Astrocyte of the cerebellum (primary cell): Measurements from ENCODE around the gene AQP3.

Experiments
- DNase-seq: peaks from one replicate; pipeline ENCODE4 v3.0.0-alpha.2; 2011; ENCODE audit warnings: low read depth
- H3K4me3 ChIP-seq: 2 replicates; pipeline ENCODE4 v1.5.1; 2011; ENCODE audit warnings: mild to moderate bottlenecking, low read depth, low read length, moderate library complexity
- CTCF ChIP-seq: IDR thresholded peaks from 2 replicates; pipeline ENCODE4 v1.5.1; 2012; ENCODE audit warnings: low read length, low read depth, moderate library complexity, mild to moderate bottlenecking; ENCODE audit errors: missing control alignments
- in situ Hi-C: cut with HindIII; loops from 2 replicates; pipeline ENCODE4 v1.10.0; 2017; ENCODE audit warnings: low sequenced_read_pairs

The AQP3 gene

GRCh38 chr9:33465096-33465495 lies 17.7 kb upstream of the AQP3 start:
- in situ Hi-C loops = loop anchor here (25.0 kb wide), 1 partner anchor 178 kb away; the partner anchor contains the start of gene NFX1
- no peak for DNase-seq
- TF ChIP-seq CTCF = no peak
- no peak overlapping the region for H3K4me3 ChIP-seq

GRCh38 chr9:33464045-33464636 lies 16.7 kb upstream of the AQP3 start:
- in situ Hi-C loops = loop anchor here (25.0 kb wide), 1 partner anchor 177 kb away; the partner anchor contains the start of gene NFX1
- no peak for DNase-seq
- no peak for TF ChIP-seq CTCF
- H3K4me3 ChIP-seq = no peak overlapping the region

GRCh38 chr9:33463151-33463550 lies 15.8 kb upstream of the AQP3 start:
- in situ Hi-C loops = loop anchor here (25.0 kb wide), 1 partner anchor 176 kb away; the partner anchor contains the start of gene NFX1
- H3K4me3 ChIP-seq = no peak overlapping the region
- no peak for TF ChIP-seq CTCF
- no peak for DNase-seq

- DNase-seq = no peak
- no peak overlapping the region for H3K4me3 ChIP-seq
- TF ChIP-seq CTCF = no peak
- in situ Hi-C loops = loop anchor here (25.0 kb wide), 1 partner anchor 174 kb away; the partner anchor contains the start of gene NFX1
Measured at GRCh38 chr9:33461492-33461891, 14.1 kb upstream of the AQP3 start.

GRCh38 chr9:33460854-33461253 lies 13.5 kb upstream of the AQP3 start:
- DNase-seq = no peak
- no peak overlapping the region for H3K4me3 ChIP-seq
- in situ Hi-C loops = loop anchor here (25.0 kb wide), 1 partner anchor 174 kb away; the partner anchor contains the start of gene NFX1
- no peak for TF ChIP-seq CTCF

- no peak for DNase-seq
Measured at GRCh38 chr9:33459115-33459514, 11.7 kb upstream of the AQP3 start.

More at GRCh38 chr9:33459115-33459514, 11.7 kb upstream of the AQP3 start:
- in situ Hi-C loops = loop anchor here (5.0 to 25.0 kb wide), 2 partner anchors 52 to 172 kb away; partner anchors contain the start of gene NFX1
- no peak for TF ChIP-seq CTCF
- no peak overlapping the region for H3K4me3 ChIP-seq
